Gastroesophageal sphincter (tissue), 4 donors: Measurements from ENCODE around the gene LINS1. TPM values are rescaled to one million over a fixed set of nuclear protein-coding genes. Genes with fewer than 3 reads are reported as not detected.

Source experiments
- ATAC-seq: fragments of 150-250 bp; one replicate; pipeline ENCODE4 v1.9.1; 2016; ENCODE audit warnings: mild to moderate bottlenecking, moderate library complexity
- H3K27ac ChIP-seq, 4 donors: fragments of 200-600 bp; sonication (generic) in 3 of 4; 1 replicate in 3 of 4; 2 replicates in 1 of 4; pipeline ENCODE4 v1.5.1; 2016 to 2019
- H3K27me3 ChIP-seq: fragments of 200-600 bp; sonication (generic); one replicate; pipeline ENCODE4 v1.5.1; 2019
- H3K36me3 ChIP-seq, 2 donors: fragments of 200-600 bp; sonication (generic); one replicate each; pipeline ENCODE4 v1.5.1; 2019; ENCODE audit warnings: control low read depth in 1 of 2
- H3K4me1 ChIP-seq, 3 donors: fragments of 200-600 bp; sonication (generic); 1 replicate in 2 of 3; 2 replicates in 1 of 3; pipeline ENCODE4 v1.5.1; 2016 to 2019; ENCODE audit warnings: control low read depth in 2 of 3
- H3K4me3 ChIP-seq, 2 donors: fragments of 200-600 bp; sonication (generic); one replicate each; pipeline ENCODE4 v1.5.1; 2019; ENCODE audit warnings: mild to moderate bottlenecking in 1 of 2, moderate library complexity in 1 of 2
- H3K9me3 ChIP-seq, 3 donors: fragments of 200-600 bp; sonication (generic); one replicate each; pipeline ENCODE4 v1.5.1; 2017 to 2019; ENCODE audit warnings: control low read depth in 2 of 3
- EP300 ChIP-seq: sonication (generic); formaldehyde crosslinking; IDR thresholded peaks from one replicate; pipeline ENCODE4 v1.6.1; 2017; ENCODE audit warnings: antibody characterized with exemption, mild to moderate bottlenecking
- POLR2A ChIP-seq, 2 donors: fragments of 450-650 bp; IDR thresholded peaks; one replicate each; pipeline ENCODE4 v1.6.1; 2017; ENCODE audit warnings: antibody characterized with exemption in 2 of 2, mild to moderate bottlenecking in 2 of 2, moderate library complexity in 1 of 2
- POLR2AphosphoS5 ChIP-seq: sonication (generic); formaldehyde crosslinking; IDR thresholded peaks from one replicate; pipeline ENCODE4 v1.6.1; 2017; ENCODE audit warnings: antibody characterized with exemption
- WGBS, 2 donors: methylation state at CpG; one replicate each; pipeline ENCODE4 v1.1.5; 2018; ENCODE audit warnings: low coverage in 1 of 2; 5-methylcytosine and 5-hydroxymethylcytosine counted together
- total RNA-seq, 4 donors: library from RNA; depleted of rRNA; stranded (reverse); fragments of >200 nt; gene quantifications; one replicate each; pipeline ENCODE4 v1.1.0, GENCODE V29; 2016
- TF ChIP-seq, protein P1 (sequence below), 4 experiments: fragments of 200-600 bp in 2 of 4; fragments of 450-650 bp in 2 of 4; sonication (generic) in 1 of 4; IDR thresholded peaks; one replicate each; pipeline ENCODE4 v1.5.1; 2017 to 2019; ENCODE audit warnings: antibody characterized with exemption in 4 of 4, mild to moderate bottlenecking in 2 of 4, moderate library complexity in 2 of 4

LINS1 gene
- total RNA-seq, 4 donors from 2014 or later = 9.6 to 23.8 (median 13.9) TPM

DNA sequence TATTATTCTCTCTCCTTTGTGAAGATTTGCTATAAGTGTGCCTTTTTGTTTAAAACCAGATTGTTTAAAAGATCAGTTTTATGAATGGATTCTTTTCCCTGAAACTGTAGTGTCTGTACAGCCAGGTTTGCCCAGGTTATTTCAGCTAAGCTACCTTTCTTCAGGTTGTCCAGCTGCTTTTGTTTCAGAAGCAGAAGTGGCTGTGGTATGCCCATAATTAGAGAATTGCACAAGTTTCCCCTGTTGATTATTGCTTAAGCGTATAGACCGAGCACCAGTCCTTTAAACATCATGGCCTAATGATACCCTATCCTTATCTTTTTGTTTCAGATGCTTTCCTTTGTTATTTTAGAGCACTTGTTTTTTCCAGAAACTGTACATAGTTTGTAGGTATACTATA lies 10.6 kb upstream of the LINS1 start:
- H3K36me3 ChIP-seq = peaks cover 4 to 80% of the 10 kb centered on the region in 2 donors
- no peaks in the 10 kb centered on the region for H3K4me1 ChIP-seq
- H3K27ac ChIP-seq = no peak overlapping the region
- H3K27me3 ChIP-seq = no peaks in the 10 kb centered on the region
- no peak overlapping the region for H3K4me3 ChIP-seq
- ATAC-seq = no peak
- WGBS, 2 donors = 94 to 96% methylated on average over 2 of the region's 2 CpGs
- H3K9me3 ChIP-seq = no peaks in the 10 kb centered on the region
- TF ChIP-seq POLR2AphosphoS5 (no peak), EP300 (no peak), POLR2A (IDR thresholded peaks at IDR 0.05) (no peak)
- TF ChIP-seq, protein P1, sequence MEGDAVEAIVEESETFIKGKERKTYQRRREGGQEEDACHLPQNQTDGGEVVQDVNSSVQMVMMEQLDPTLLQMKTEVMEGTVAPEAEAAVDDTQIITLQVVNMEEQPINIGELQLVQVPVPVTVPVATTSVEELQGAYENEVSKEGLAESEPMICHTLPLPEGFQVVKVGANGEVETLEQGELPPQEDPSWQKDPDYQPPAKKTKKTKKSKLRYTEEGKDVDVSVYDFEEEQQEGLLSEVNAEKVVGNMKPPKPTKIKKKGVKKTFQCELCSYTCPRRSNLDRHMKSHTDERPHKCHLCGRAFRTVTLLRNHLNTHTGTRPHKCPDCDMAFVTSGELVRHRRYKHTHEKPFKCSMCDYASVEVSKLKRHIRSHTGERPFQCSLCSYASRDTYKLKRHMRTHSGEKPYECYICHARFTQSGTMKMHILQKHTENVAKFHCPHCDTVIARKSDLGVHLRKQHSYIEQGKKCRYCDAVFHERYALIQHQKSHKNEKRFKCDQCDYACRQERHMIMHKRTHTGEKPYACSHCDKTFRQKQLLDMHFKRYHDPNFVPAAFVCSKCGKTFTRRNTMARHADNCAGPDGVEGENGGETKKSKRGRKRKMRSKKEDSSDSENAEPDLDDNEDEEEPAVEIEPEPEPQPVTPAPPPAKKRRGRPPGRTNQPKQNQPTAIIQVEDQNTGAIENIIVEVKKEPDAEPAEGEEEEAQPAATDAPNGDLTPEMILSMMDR (IDR thresholded peaks at IDR 0.05) = no peak

DNA sequence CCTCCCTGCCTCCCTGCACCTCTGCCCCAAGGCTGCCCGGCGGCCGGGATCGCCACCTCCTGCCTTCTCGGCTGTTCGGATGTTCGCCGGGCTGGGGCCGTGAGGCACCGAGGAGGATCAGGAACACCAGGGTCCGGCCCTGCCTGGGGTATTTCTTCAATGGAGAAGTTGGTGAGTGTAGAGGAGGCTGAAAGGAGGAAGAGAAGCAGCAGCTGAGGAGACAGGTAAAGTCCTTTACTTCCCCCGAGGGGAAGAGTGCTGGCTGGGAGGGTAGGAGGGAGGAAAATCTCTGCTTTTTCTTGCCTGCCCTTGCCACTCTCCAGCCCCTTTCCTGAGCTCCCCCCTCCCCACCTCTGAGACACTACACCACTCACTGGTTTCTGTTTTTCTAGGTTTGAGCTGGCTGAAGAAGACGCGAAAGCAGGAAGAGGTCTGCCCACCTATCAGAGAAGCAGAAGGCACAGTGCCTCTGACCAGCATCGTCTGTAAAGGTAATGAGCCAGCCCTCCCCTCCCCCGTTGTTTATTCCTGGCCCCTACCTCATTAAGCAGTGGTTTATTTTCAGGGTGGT lies 924 bp upstream of the LINS1 start:
- peak overlapping the region; percentile 72 to 93 (median 92) for H3K27ac ChIP-seq
- peak overlapping the region; percentile 89 to 92 for H3K4me3 ChIP-seq
- peaks cover 11 to 49% (median 16%) of the 10 kb centered on the region in 3 donors for H3K4me1 ChIP-seq
- no peaks in the 10 kb centered on the region for H3K27me3 ChIP-seq
- no peaks in the 10 kb centered on the region for H3K9me3 ChIP-seq
- peaks cover 0 to 25% of the 10 kb centered on the region in 2 donors for H3K36me3 ChIP-seq
- TF ChIP-seq, protein P1 (IDR thresholded peaks at IDR 0.05) = no peak
- no peak for TF ChIP-seq EP300
- no peak for TF ChIP-seq POLR2A (IDR thresholded peaks at IDR 0.05)
- no peak for TF ChIP-seq POLR2AphosphoS5
- ATAC-seq = no peak
- WGBS, 2 donors = 0% methylated on average over 1 to 3 of the region's 16 CpGs

DNA sequence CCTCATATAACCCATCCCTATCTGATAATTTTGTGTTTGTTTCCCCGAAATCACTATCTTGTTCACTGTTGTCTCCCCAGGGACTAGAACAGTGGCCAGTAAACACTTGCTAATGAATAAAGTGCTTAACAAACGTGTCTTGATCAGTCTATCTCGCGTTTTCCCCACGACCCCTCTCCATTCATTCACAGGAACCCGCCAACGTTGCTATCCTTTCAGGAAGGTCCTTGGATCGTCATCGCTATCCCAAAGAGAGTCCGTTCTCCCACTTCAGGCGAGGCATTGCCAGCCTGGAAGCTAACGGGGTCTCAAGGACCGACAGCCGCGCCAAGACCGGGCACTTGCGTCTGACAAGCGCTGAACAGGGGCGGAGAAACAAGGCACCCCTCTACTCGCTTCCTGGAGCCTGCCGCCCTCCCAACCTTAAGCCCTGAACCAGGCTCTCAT lies 344 bp downstream of the LINS1 start:
- peak overlapping the region; percentile 27 to 88 (median 86) for H3K27ac ChIP-seq
- peaks cover 11 to 55% (median 16%) of the 10 kb centered on the region in 3 donors for H3K4me1 ChIP-seq
- no peak for TF ChIP-seq EP300
- no peak for TF ChIP-seq POLR2A (IDR thresholded peaks at IDR 0.05)
- TF ChIP-seq, protein P1 (IDR thresholded peaks at IDR 0.05) = no peak
- TF ChIP-seq POLR2AphosphoS5 = no peak
- H3K4me3 ChIP-seq = peak overlapping the region; percentile 72 to 92
- H3K27me3 ChIP-seq = no peaks in the 10 kb centered on the region
- WGBS, 2 donors = 0 to 1% methylated on average over 7 to 20 of the region's 21 CpGs
- ATAC-seq = peak; percentile 10
- peaks cover 0 to 17% of the 10 kb centered on the region in 2 donors for H3K36me3 ChIP-seq
- no peaks in the 10 kb centered on the region for H3K9me3 ChIP-seq

DNA sequence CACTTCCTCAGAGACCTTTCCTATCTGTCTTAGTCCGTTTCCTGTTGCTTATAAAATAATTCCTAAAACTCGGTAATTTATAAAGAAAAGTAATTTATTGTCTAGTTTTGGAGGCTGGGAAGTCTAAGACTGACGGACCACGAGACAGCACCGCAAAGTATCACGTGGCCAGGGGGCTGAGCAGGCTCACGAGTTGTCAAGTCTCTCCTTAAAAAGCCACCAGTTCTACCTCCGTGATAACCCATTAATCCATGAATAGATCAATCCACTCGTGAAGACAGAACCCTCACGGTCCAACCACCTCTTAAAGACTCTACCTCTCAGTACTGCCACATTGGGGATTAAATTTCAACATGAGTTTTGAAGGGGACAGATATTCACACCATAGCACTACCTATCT lies 821 bp downstream of the LINS1 start:
- Histone ChIP-seq H3K27me3 (no peaks in the 10 kb centered on the region), H3K27ac (peak overlapping the region in 3 of 4 donors; percentile 86 to 88 (median 86)), H3K36me3 (peaks cover 0 to 15% of the 10 kb centered on the region in 2 donors), H3K4me3 (peak overlapping the region; percentile 72 to 92), H3K9me3 (no peaks in the 10 kb centered on the region), H3K4me1 (peaks cover 11 to 59% (median 16%) of the 10 kb centered on the region in 3 donors)
- no peak for ATAC-seq
- WGBS, 2 donors = 0% methylated on average over 5 to 10 of the region's 10 CpGs
- TF ChIP-seq, protein P1 (IDR thresholded peaks at IDR 0.05) = no peak
- TF ChIP-seq POLR2AphosphoS5 = no peak
- TF ChIP-seq POLR2A (IDR thresholded peaks at IDR 0.05) = no peak

DNA sequence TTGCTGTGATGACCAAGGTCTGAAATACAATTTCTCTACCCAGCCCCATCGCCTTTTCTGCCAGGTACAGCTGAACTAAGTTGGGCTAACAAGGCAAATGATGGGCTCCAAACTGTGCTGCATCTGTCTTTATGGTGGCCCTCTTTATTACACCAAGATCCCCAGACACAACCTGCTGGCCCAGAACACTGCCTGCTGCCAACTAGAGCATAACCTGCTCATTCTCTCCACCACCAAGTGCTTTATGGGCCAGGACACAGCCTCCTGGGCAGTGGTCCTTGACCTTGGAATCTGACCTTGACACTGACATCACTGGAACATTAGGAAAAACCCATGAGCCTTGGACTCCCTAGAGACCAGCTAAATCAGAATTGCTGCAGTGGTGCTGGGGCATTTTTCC lies 3.3 kb downstream of the LINS1 start:
- TF ChIP-seq, protein P1 (IDR thresholded peaks at IDR 0.05) = no peak
- TF ChIP-seq POLR2A (IDR thresholded peaks at IDR 0.05) (no peak), POLR2AphosphoS5 (no peak), EP300 (no peak)
- no peaks in the 10 kb centered on the region for H3K27me3 ChIP-seq
- H3K9me3 ChIP-seq = no peaks in the 10 kb centered on the region
- ATAC-seq = no peak
- H3K27ac ChIP-seq = no peak overlapping the region
- peaks cover 9 to 43% (median 13%) of the 10 kb centered on the region in 3 donors for H3K4me1 ChIP-seq
- H3K4me3 ChIP-seq = no peak overlapping the region
- 100% methylated on average over 1 of the region's 1 CpG for WGBS, 2 donors
- H3K36me3 ChIP-seq = no peaks in the 10 kb centered on the region
